Pons (tissue), 1 donor: ENCODE data around the gene THAP6.
"Not testable (repeated sequence)": the region's sequence is repeated elsewhere in the genome, so short reads cannot be mapped to it uniquely, and the experiment has no call there.

Source experiments
- DNase-seq: peaks from one replicate; pipeline ENCODE4 v3.0.0-alpha.2; 2016; ENCODE audit warnings: low spot score

THAP6 gene

DNA sequence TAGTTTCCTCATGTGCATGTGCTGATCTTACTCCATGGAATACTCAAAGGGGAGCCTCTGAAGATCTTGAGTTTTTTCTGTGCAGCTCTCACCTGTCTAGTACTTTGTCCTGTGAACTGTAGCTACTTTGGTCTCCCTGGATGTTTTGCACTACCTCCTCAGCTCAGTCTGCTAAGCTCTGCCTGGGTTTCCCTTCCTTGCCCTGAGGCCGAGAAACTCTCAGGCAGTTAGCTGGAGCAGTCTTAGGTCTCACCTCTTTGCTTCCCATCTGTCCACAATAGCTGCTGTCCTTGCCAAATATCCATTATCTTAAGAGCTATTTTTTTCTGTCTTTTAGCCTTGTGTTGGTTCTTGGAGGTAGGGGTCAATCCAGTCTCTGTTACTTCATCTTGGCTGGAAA, 11.6 kb downstream of the THAP6 start:
- DNase-seq = no peak

DNA sequence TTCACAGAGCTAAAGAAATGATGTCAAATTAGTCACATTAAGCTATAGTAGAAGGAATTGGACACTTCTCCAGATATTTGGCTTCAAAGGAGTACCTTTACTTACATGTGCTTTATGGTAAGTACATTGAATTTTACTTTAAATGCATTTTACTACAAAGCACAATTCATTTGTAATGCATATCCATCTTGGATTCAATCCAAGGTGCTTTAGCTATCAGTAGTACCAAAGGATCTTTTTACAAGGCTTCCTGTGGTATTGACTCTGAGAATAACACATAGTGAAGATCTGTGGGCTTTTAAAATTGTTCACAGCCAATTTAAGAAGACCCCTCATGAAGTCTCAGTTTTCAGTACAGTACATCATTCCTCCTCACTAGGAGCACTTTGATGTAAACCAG, 13.2 kb downstream of the THAP6 start:
- DNase-seq = no peak

DNA sequence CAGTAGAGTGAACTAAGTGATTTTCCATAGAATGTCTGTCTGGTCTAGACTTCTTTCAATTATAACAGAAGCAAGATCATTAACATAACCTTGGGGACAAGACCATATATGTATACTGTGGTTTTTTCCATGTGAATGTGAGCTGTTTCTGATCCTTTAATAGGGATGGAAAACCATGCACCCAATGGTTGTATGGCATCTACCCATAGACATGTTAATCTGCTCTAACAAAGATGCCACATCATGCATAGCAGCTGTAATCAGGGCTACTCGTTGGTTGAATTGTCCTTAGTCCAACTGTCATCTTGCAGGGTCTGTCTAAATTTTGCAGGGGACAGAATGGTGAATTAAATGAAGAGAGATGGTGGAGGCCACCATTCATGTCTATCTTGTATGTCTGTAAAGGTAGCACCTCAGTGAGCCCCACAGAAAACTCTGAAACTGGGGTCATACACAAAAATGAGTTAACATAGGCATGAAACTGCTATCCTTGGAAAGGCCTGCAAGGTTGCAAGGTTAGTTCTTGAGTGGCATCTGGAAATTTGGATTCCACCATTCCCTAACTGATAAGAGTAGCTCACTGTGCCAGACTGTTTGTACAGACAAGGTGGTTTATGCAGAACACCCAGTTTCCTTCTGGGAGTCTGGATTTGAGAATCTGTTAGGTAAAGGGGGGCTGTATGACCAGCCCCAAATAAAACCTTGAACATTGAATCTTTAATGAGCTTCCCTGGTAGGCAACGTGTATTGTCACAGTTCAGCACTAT, 16.5 kb downstream of the THAP6 start:
- DNase-seq = no peak

GRCh38 chr4:75531536-75532143, 17.4 kb downstream of the THAP6 start:
- DNase-seq = not testable (repeated sequence)

GRCh38 chr4:75533339-75533887, 19.1 kb downstream of the THAP6 start:
- DNase-seq = not testable (repeated sequence)

DNA sequence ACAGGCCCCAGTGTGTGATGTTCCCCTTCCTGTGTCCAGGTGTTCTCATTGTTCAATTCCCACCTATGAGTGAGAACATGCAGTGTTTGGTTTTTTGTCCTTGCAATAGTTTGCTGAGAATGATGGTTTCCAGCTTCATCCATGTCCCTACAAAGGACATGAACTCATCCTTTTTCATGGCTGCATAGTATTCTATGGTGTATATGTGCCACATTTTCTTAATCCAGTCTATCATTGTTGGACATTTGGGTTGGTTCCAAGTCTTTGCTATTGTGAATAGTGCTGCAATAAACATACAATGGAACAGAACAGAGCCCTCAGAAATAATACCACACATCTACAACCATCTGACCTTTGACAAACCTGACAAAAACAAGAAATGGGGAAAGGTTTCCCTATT, 19.7 kb downstream of the THAP6 start:
- not testable (repeated sequence) for DNase-seq

- DNase-seq = not testable (repeated sequence)
Measured at GRCh38 chr4:75537308-75537707, 23.0 kb downstream of the THAP6 start.

DNA sequence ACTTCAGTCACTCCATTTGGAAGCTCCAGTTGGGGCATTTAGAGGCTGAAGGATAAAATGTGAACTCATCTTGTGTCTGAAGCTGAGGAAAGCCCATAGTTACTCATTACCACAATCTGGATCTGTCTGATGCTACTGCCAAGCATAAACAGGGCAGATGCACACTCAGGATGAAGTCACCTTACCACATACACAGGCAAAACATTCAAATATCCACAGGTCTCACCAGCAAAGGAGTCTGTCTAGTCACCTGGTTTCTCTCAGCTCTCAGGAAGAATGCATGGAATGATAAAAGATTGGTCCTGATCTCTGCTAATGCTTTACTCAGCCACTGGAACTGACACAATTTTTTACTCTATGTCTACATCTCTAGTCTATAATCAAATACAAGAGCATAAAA, 28.6 kb downstream of the THAP6 start:
- no peak for DNase-seq

DNA sequence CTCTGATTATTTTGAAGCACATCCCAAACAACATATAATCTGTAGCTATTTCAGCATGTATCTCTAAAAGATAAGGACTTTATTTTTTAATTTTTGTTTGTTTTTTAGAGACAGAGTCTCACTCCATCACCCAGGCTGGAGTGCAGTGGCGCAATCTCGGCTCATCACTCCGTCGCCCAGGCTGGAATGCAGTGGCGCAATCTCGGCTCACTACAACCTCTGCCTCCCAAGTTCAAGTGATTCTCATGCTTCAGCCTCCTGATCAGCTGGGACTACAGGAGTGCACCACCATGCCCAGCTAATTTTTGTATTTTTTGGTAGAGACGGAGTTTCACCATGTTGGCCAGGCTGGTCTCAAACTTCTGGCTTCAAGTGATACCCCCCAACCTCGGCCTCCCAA, 29.9 kb downstream of the THAP6 start:
- not testable (repeated sequence) for DNase-seq

GRCh38 chr4:75544870-75545269, 30.6 kb downstream of the THAP6 start:
- DNase-seq = no peak

DNA sequence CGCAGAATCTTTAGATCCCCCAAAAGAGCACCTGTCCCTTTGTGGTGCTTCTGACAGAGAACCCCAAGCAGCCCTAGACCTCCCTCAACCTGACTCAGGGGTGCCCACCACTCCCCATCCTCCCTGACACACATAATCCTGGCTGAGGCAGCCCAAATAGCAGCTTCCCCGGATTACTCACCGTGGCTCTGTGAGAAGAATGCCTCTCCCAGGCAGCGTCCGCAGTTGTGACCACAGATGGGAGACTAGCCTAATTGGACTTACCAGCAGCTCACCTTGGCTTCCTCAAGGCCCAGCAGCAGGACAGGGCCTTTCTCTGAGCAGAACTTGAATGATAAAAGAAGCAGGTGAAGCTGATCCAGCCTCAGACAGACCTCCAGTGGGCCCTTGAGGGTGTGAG, 31.3 kb downstream of the THAP6 start:
- DNase-seq = no peak

- DNase-seq = no peak
Measured at GRCh38 chr4:75547647-75548387, 33.5 kb downstream of the THAP6 start.

GRCh38 chr4:75549019-75549418, 34.7 kb downstream of the THAP6 start:
- DNase-seq = no peak

DNA sequence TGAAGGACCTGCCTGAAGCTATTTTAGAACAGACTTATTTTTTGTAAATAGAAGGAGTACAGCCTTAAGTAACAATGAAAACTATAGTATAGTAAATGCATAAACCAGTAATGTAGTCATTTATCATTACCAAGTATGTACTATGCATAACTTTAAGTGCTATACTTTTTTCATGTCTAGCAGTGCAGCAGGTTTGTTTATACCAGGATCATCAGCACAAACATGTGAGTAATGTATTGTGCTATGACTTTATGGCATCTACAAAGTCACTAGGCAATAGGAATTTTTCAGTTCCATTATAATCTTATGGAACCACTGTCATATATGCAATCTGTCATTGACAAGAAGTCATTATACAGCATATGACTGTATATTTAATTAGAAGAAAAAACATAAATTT, 38.2 kb downstream of the THAP6 start:
- DNase-seq = no peak

DNA sequence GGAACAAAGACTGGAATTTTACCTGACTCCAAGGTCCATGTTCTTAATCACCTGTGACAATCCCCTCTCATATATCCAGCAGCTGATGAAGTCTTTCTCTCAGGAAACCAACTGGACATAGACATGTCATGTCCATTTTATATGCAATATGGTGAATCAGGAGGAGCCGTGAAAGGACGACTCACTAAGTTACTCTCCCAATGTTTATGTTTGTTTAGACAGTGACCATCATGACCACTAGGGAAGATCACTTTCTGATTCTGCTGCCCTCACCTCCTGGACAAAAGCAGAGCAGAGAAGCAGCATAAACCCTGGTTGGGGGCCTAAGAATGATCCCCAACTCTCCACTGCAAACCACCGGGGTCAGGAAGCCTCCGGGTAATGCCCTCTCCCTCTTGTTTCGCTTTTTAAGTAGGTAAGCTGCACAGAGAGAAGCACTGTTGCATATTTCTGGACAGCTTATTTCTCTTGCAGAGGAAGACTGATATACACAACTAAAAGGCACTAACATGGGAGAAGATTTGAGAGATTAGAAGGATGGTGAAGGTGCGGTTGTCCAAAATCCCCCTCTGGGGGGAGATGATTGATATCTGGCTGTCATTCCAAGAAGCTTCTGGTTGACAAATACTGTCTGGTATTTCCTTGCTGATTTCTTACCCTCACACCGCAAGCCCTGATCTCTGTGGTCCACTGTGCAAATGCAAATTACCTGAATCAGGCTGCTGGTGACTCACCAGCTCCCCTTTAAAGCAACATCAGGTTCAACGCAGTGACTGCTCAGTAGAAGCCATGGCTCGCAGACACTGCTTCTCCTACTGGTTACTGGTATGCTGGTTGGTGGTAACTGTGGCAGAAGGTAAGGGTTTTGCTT, 41.3 kb downstream of the THAP6 start, which contains the start of gene ODAPH:
TSS of gene ODAPH (plus strand) at position 773 of the 871 bp plus-strand sequence. CDS start at position 790, 17 bp downstream.
- no peak for DNase-seq

DNA sequence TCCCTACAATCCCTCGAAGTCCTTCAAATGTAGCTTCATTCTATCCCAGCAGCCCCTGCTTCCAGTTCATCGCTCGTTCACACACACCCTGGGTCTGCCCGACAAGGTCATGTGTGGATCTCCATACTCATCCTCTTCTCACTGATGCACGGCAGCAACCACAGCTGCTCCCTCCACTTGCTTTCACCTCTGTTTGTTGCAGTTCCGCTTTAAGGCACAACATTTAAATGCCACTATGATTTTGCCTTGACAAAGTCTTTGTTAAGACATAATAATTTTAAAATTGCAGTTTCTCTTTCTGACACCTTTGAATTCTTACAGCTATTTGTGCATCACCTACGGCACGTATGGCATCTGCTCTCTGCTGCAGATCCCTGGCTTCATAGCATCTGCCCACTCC, 43.4 kb downstream of the THAP6 start:
- no peak for DNase-seq

- DNase-seq = no peak
Measured at GRCh38 chr4:75561789-75562188, 47.5 kb downstream of the THAP6 start.

DNA sequence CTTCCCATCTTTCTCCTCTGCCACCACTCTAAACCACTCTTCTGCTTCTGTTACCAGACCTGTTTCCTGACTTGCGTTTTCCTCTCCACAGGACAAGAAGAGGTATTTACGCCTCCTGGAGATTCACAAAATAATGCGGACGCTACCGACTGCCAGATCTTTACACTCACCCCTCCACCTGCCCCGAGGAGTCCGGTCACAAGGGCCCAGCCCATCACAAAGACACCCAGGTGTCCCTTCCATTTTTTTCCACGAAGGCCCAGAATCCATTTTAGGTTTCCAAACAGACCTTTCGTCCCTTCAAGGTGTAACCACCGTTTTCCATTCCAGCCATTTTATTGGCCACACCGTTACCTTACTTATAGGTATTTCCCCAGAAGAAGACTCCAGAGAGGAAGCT, 49.8 kb downstream of the THAP6 start:
- DNase-seq = no peak

DNA sequence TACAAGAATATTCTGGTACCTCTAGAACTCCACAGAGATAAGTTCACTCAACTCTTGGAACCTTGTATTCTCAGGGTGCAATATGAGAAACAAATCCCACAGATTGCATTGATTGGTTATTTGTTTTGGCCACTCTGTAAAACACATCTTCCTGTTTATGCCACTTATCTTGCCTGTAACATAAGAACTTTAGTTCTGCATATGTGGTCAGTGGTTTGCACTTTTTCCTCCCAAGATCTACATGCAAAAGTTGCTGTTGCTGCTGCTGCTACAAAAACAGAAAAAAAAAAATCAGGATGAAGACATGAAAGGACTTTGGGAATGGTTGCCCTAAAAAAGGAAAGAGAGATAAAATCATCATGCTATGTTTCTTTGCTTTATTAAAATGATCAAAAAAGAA, 51.2 kb downstream of the THAP6 start:
- no peak for DNase-seq

- no peak for DNase-seq
Measured at GRCh38 chr4:75566911-75567310, 52.6 kb downstream of the THAP6 start.

DNA sequence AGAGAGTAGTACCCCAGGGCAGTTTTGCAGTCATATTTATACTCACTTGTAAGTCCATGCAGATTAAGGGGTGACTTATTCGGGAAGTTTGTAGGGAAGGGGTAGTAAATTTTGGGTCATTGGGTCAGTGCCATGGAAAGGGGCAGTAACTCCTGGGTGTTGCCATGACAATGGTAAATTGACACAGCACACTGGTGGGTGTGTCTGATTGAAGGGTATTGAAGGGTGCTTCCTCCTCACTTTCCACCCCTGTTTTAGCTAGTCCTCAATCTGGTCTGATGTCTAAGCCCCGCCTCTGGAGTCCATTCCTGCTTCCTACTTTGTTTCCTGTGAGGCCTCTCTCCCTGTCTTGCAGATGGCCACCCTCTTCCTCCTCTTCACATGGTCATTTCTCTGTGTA, 53.5 kb downstream of the THAP6 start:
- DNase-seq = no peak
